OCI-LY3 (cell line): ENCODE data around the gene PER1.
A peak's percentile ranks its signal among the peaks of the same experiment; 100 is the strongest.

Source experiments
- H2AFZ ChIP-seq: fragments of 200-600, 300-600 bp; shearing (Covaris generic); 2 replicates; pipeline ENCODE4 v1.6.0; 2014; ENCODE audit warnings: antibody characterized with exemption, low read depth, low read length
- H3K27ac ChIP-seq: fragments of 200-600, 300-600 bp; sonication (generic); 2 replicates; pipeline ENCODE4 v1.5.1; 2014; ENCODE audit warnings: mild to moderate bottlenecking, low read length, moderate library complexity, mixed read lengths
- H3K27me3 ChIP-seq: fragments of 200-600, 300-600 bp; sonication (generic); 2 replicates; pipeline ENCODE4 v1.6.1; 2014; ENCODE audit warnings: low read depth, low read length, mixed read lengths
- H3K36me3 ChIP-seq: fragments of 200-600, 300-600 bp; sonication (generic); replicated peaks from 2 replicates; pipeline ENCODE3; 2014; ENCODE audit warnings: low read depth, low read length, mixed read lengths
- H3K4me1 ChIP-seq: fragments of 300-600, 200-600 bp; sonication (generic); 2 replicates; pipeline ENCODE4 v1.6.1; 2014; ENCODE audit warnings: low read length, mixed read lengths
- H3K4me2 ChIP-seq: fragments of 200-600, 300-600 bp; sonication (generic); 2 replicates; pipeline ENCODE4 v1.6.1; 2014; ENCODE audit warnings: low read length, mixed read lengths
- H3K4me3 ChIP-seq: fragments of 300-600, 200-600 bp; sonication (generic); 2 replicates; pipeline ENCODE4 v1.5.1; 2014; ENCODE audit warnings: antibody characterized with exemption, mild to moderate bottlenecking, low read length, moderate library complexity
- H3K79me2 ChIP-seq: fragments of 300-600, 200-600 bp; shearing (Covaris generic); 2 replicates; pipeline ENCODE4 v1.6.1; 2014; ENCODE audit warnings: mild to moderate bottlenecking, low read length, mixed read lengths
- H3K9ac ChIP-seq: fragments of 300-600, 200-600 bp; shearing (Covaris generic); 2 replicates; pipeline ENCODE4 v1.6.0; 2014; ENCODE audit warnings: mild to moderate bottlenecking, low read length, moderate library complexity
- H3K9me3 ChIP-seq: fragments of 200-600, 300-600 bp; shearing (Covaris generic); 2 replicates; pipeline ENCODE4 v1.6.1; 2014; ENCODE audit warnings: low read length, mixed read lengths; ENCODE audit not compliant: insufficient read depth
- H4K20me1 ChIP-seq: fragments of 200-600, 300-600 bp; sonication (generic); 2 replicates; pipeline ENCODE4 v1.6.1; 2016; ENCODE audit warnings: low read length, mixed read lengths; ENCODE audit not compliant: insufficient read depth
- EZH2phosphoT487 ChIP-seq: fragments of 200-600 bp; shearing (Covaris generic); IDR thresholded peaks from 2 replicates; pipeline ENCODE4 v1.6.1; 2018; ENCODE audit warnings: antibody characterized with exemption, mixed run types, low read depth
- TF ChIP-seq, protein P1 (sequence below): fragments of 200-600, 300-600 bp; sonication (generic); IDR thresholded peaks from 2 replicates; pipeline ENCODE4 v1.5.1; 2014; ENCODE audit warnings: antibody characterized with exemption, low read length, low read depth

The PER1 gene

DNA sequence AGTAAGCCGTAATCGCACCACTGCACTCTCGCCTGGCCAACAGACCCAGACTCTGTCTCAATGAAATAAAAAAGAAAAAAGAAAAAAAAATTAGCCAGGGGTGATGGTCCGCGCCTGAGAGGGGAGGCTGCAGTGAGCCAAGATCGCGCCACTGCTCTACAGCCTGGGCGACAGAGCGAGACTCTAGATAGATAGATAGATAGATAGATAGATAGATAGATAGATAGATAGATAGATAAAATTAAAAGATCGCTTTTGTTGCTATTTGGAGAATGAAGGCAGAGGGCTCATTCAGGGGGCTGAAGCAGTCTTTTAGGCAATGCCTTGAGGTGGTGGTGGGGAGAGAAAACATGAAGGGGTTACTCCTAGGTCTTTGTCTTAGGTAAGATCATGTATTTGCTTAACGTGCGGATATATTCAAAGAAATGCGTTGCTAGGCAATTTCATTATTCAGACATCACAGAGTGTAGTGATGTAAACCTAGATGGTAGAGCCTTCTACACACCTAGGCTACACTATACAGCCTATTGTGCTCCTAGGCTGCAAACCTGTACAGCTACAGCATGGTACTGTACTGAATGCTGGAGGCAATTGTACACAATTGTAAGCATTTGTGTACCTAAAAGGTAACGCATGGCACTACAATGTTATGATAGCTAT is 23.9 kb downstream of the PER1 start:
- Histone ChIP-seq H3K27ac (no peak overlapping the region), H3K9me3 (no peaks in the 10 kb centered on the region), H3K9ac (no peak overlapping the region), H3K4me1 (peaks cover 12% of the 10 kb centered on the region; the same call in 1 of the 2 replicates), H3K4me2 (no peak overlapping the region), H3K27me3 (0 out of 2 replicates have a peak, but pooled peaks cover 4% of the 10 kb centered on the region), H3K36me3 (no peaks in the 10 kb centered on the region), H2AFZ (no peak overlapping the region), H3K79me2 (no peaks in the 10 kb centered on the region), H4K20me1 (no peaks in the 10 kb centered on the region), H3K4me3 (no peak overlapping the region)
- TF ChIP-seq, protein P1, sequence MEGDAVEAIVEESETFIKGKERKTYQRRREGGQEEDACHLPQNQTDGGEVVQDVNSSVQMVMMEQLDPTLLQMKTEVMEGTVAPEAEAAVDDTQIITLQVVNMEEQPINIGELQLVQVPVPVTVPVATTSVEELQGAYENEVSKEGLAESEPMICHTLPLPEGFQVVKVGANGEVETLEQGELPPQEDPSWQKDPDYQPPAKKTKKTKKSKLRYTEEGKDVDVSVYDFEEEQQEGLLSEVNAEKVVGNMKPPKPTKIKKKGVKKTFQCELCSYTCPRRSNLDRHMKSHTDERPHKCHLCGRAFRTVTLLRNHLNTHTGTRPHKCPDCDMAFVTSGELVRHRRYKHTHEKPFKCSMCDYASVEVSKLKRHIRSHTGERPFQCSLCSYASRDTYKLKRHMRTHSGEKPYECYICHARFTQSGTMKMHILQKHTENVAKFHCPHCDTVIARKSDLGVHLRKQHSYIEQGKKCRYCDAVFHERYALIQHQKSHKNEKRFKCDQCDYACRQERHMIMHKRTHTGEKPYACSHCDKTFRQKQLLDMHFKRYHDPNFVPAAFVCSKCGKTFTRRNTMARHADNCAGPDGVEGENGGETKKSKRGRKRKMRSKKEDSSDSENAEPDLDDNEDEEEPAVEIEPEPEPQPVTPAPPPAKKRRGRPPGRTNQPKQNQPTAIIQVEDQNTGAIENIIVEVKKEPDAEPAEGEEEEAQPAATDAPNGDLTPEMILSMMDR, result no peak
- TF ChIP-seq EZH2phosphoT487, result no peak

DNA sequence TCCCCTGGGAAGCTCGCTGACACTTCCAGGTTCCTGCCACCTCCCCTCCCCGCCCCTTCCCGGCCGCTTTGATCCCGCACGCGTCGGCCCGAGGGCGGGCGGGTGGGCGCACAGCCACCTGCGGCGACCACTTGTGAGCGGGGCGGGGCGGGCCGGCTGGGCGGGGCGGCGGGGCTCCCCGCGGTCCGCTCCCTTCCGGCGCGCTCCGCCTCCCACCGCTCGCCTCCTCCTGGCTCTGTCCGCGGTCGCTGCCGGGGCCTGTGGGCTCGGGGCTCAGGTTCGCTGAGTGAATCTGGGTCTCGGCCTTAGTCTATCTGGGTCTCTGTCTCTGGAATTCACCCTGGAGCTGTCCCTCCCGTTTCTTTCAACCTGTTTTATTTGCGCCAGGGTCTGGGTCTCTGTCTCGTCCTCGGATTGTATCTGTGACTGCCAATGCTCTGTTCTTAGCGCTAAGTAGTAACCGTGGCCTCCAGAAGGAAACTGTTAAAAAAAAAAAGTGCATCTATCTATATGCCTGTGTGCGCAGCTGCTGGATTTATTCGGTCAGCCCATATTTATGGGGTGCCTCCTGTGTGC is 25.6 kb downstream of the PER1 start:
- H3K79me2 ChIP-seq, result no peaks in the 10 kb centered on the region
- H2AFZ ChIP-seq, result peak overlapping the region; percentile 94
- no peaks in the 10 kb centered on the region for H4K20me1 ChIP-seq
- H3K9me3 ChIP-seq, result no peaks in the 10 kb centered on the region
- H3K27me3 ChIP-seq, result 0 out of 2 replicates have a peak, but pooled peaks cover 2% of the 10 kb centered on the region
- peak overlapping the region; percentile 99 for H3K4me2 ChIP-seq
- no peaks in the 10 kb centered on the region for H3K36me3 ChIP-seq
- peaks cover 12% of the 10 kb centered on the region; the same call in 1 of the 2 replicates for H3K4me1 ChIP-seq
- H3K27ac ChIP-seq, result peak overlapping the region; percentile 47; the same call in 1 of the 2 replicates
- TF ChIP-seq, protein P1, result no peak
- no peak for TF ChIP-seq EZH2phosphoT487
- peak overlapping the region; percentile 100 for H3K4me3 ChIP-seq
- peak overlapping the region; percentile 80 for H3K9ac ChIP-seq

DNA sequence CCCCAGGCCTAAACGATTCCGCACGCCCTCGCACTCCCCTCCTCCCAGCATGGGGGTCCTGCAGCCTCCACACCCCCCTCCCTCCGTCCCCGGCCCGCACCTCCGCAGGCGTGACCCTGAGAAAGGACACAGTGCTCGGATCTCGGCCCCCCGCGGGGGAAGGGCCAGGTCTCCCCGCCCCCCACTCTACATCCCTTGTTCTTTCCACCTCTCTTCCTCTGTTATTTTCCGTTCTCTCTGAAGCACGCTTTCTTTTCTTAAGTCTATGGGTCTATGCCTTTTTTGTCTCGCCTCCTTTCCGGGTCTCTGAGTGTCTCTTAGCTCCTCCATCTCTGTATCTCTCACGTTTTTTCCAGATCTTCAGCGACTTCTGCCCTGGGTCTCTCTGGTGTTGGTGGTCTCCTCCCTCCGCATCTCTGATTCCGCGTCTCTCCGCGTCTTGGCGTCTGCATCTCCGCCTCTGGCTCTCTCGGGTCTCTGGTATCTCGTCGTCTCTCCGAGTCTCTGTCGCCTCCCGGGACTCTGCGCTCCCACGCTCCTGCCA is 26.2 kb downstream of the PER1 start:
- Histone ChIP-seq H4K20me1 (no peaks in the 10 kb centered on the region), H3K4me2 (peak overlapping the region; percentile 99), H2AFZ (peak overlapping the region; percentile 94), H3K9ac (peak overlapping the region; percentile 80), H3K4me1 (peaks cover 12% of the 10 kb centered on the region; the same call in 1 of the 2 replicates), H3K27me3 (no peaks in the 10 kb centered on the region), H3K79me2 (no peaks in the 10 kb centered on the region), H3K9me3 (no peaks in the 10 kb centered on the region), H3K27ac (peak overlapping the region; percentile 47), H3K4me3 (peak overlapping the region; percentile 100), H3K36me3 (no peaks in the 10 kb centered on the region)
- TF ChIP-seq, protein P1, result no peak
- no peak for TF ChIP-seq EZH2phosphoT487
